K562 (cell line): ENCODE data around the gene GPAT3.

Experiments used
- FOXA1 ChIP-seq: fragments of 450-650 bp; IDR thresholded peaks from 2 replicates; pipeline ENCODE4 v1.6.1; 2016; ENCODE audit warnings: mild to moderate bottlenecking, borderline replicate concordance
- TF ChIP-seq, protein P1 (sequence below): sonication (generic); formaldehyde crosslinking; IDR thresholded peaks from 2 replicates; pipeline ENCODE4 v1.8.0; 2022; ENCODE audit warnings: mild to moderate bottlenecking, low read depth, missing genetic modification reagents

DNA sequence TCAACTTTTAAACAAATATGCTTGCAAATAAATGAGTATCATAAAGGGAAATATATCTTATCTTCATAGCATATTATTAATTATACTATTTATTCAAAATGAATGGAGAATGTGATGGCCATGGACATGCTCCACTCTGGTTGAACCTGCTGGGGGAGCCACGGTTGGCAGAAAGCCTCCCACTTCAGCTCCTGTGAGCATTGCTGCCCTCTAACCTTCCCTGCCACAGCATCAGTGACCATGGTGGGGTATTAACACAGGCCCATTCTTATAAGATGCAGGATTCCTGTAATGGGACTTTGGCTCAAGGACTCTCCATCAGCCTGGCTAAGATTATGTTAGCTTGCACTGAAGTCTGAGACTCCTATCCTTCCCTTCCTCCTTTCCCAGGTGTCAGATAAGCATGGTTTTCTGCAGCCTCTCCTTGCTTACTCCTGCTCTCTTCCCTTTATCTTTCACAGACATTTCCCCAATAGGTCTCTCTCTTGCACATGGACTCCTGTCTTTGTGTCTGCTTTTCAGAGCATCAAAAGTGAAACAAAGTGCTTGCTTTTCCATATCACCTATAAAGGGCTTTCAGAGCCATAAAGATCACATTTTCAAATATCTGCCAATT, 46.1 kb upstream of the GPAT3 start:
- TF ChIP-seq, protein P1, sequence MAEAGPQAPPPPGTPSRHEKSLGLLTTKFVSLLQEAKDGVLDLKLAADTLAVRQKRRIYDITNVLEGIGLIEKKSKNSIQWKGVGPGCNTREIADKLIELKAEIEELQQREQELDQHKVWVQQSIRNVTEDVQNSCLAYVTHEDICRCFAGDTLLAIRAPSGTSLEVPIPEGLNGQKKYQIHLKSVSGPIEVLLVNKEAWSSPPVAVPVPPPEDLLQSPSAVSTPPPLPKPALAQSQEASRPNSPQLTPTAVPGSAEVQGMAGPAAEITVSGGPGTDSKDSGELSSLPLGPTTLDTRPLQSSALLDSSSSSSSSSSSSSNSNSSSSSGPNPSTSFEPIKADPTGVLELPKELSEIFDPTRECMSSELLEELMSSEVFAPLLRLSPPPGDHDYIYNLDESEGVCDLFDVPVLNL (CRISPR knock-in tag) = no peak
- no peak for TF ChIP-seq FOXA1
